HL-60/S4 (cell line): ENCODE data around the gene RGL1.
"Not testable (repeated sequence)": the region's sequence is repeated elsewhere in the genome, so short reads cannot be mapped to it uniquely, and the experiment has no call there.

ENCODE experiments used
- in situ Hi-C: fragments of 300-500 bp; cut with MboI; formaldehyde crosslinking; loops from 2 replicates; pipeline ENCODE4 v1.14.3; 2022; ENCODE audit warnings: low sequenced_read_pairs

Gene RGL1

GRCh38 chr1:183804916-183805841 lies at the start of gene RGL1:
RGL1 (plus strand) TSS chr1:183805120; CDS start chr1:183805298, 178 bp downstream.
- in situ Hi-C loops: no loop called here

GRCh38 chr1:183756326-183756725 lies 48.6 kb upstream of the RGL1 start:
- in situ Hi-C loops: no loop called here

DNA sequence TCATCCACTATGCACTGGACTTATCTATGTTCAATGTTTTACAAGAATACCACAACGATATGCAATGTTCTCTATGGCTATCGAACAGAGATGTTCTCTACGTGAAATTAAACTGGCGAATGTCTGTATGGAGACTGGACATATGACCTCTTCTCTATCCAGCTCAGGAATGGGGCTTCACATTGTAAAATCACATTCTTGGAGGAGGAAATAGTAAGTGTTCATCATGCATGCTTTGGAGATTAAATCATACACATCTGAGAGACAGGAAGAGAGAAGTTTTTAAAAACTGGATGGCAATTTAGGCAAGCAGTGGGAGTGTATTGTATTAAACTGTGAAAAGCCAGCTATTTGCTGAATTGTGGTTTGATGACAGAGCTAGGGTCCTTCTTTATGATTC lies 47.9 kb upstream of the RGL1 start:
- in situ Hi-C loops: no loop called here

DNA sequence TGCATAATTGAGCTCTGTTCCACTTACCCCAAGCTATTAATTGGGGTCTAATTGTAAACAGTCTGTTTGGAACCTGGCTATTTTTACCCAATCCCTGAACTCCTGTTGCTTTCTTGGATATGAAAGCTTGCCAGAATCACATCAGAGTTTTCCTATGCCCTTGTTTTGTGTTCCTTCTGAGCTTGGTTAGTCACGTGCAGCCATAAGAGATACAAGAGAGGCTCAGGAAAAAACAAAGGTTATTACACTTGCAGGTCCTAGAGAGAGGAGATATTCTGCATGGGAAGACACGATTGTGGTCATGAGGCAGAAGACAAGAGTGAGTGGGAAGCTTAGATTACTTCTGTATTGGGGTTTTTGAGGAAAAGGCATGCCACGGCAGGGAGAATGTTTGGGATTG lies 46.0 kb upstream of the RGL1 start:
- in situ Hi-C loops: no loop called here

GRCh38 chr1:183760661-183761060 lies 44.3 kb upstream of the RGL1 start:
- in situ Hi-C loops: no loop called here

- in situ Hi-C loops: no loop called here
These were observed 43.0 kb upstream of the RGL1 start for GRCh38 chr1:183761871-183762270.

- in situ Hi-C loops: not testable (repeated sequence)
These were observed 42.1 kb upstream of the RGL1 start for GRCh38 chr1:183762856-183763255.

DNA sequence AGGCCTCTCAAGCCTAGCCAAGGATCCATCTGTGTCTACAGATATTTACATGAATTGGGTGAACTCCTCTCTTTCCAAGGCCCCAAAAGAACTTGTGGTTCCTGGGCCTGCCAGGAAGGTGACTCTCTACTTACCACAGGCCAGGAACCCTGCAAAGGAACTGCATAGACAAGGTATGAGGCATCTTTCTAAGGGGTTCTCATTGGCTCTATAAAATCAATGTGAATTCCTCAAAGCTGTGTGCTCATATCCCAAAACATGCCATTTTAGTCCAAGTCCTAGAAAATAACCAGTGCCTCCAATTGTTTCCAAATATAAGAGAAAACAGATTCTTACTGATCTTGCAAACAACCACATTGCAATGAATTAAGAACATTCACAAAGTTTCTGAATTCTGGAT lies 39.9 kb upstream of the RGL1 start:
- in situ Hi-C loops: no loop called here

DNA sequence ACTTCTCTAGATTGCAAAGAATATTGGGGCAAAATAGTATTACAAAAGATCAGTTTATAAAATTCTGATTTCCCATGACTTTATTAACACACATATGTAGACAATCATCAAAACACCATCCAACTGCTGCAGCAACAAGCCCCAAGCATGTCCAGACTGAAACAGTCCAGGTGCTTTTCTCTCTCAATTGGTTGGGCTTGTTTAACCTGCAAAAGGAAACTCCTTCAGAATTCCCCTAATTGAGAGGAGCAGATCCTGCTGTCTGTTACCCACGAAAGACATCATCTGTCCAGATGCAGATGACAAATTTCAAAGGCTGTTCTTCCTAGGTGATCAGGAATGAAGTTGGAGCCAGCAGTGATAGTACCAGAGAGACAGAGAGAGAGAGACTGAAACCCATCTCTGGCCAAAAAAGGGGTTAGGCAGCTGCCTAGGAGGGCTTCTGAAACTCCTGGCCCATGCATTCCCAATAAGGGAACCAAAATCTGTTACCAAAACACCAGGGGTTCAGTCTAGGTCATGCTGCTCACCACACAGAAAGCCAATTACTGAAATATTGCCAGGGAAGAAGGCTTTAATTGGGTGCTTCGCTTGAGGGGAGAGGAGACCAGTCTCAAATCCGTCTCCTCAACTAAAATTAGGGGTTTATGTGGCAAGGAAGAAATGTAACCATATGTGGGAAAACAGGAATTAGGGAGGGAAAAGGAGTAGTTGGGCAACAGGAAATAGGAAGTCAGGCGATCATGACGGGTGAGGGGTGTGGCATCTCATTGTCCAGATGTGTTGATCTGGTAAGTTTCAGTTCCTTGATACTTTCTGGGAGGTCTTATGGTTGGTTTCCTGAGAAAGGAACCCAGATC lies 34.7 kb upstream of the RGL1 start:
- in situ Hi-C loops: no loop called here

GRCh38 chr1:183770816-183771128 lies 34.1 kb upstream of the RGL1 start:
- in situ Hi-C loops: no loop called here

GRCh38 chr1:183773482-183774274 lies 31.2 kb upstream of the RGL1 start:
- in situ Hi-C loops: no loop called here

GRCh38 chr1:183774938-183775337 lies 30.0 kb upstream of the RGL1 start:
- in situ Hi-C loops: no loop called here

DNA sequence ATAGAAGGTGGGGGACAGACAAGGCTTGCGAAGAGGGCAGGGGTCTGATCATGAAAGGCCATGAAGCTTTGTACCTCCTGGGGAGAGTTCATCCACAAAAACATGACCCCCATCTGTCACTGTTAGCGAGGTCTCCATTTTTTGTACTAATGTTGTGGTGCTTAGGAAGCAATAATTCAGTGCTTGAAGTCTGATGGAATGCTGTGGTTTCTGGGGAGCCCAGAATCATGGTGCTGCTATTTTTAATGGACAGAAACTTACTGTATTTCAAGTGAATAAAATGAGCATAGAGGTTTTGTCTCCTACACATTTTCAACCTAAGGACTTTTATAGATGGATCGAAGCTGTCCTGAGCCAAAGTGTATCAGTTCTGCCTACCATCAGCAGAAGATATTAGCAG lies 28.2 kb upstream of the RGL1 start:
- in situ Hi-C loops: no loop called here

- in situ Hi-C loops: no loop called here
These were observed 27.6 kb upstream of the RGL1 start for GRCh38 chr1:183777328-183777727.

GRCh38 chr1:183778045-183778444 lies 26.9 kb upstream of the RGL1 start:
- in situ Hi-C loops: no loop called here

DNA sequence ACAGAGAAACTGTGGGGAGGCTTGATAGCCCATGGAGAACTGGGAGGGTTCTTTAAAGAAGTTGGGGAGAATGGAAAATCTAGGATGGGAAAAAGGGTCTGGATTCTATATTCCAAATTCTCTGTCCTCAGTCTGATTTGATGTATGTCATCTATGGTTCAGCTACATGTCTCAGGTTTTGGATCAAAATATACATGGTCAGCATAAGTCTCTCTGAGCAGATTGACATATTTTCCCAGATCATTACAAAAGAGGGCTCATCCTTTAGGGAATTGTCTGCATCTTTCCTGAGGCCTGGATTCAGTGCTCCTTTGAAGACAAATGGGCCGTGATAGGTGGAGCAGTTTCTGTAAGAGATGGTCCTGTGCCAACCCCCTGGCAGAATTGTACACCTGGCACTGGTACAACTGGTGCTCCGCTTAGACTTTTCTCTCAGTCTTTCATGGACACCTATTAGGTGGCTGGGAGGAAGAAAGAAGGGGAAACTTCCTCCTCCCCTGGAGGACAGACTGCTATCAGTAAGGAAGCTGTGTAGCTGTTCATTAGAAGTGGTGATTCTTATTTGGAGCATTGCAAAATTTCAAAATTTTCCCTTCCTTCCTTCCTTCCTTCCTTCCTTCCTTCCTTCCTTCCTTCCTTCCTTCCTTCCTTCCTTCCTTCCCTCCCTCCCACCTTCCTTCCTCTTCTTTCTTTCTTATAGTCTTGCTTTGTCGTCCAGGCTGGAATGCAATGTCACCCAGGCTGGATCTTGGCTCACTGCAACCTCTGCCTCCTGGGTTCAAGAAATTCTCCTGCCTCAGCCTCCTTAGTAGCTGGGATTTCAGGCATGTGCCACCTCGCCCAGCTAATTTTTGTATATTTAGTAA lies 26.1 kb upstream of the RGL1 start:
- in situ Hi-C loops: no loop called here

- in situ Hi-C loops: no loop called here
These were observed 24.8 kb upstream of the RGL1 start for GRCh38 chr1:183780159-183780558.

DNA sequence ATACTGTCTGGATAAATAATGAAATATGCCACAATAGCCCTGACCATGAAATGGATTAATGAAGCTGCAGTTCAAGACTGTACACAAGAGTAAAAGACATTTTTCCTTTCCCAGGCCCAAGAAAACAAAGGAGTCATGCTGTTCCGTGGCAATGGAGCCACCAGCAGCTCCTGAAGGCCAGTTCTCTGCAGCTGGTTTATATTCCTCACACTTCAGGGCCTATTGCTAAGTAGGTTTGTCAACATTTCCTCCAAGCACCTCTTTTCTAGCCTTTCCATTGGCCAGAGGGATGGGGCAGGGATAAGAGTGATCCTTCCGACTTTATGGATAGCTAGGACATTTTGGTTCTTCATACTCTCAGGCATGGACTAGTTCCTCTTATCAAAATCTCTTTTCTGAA lies 24.2 kb upstream of the RGL1 start:
- in situ Hi-C loops: no loop called here

- in situ Hi-C loops: no loop called here
These were observed 21.6 kb upstream of the RGL1 start for GRCh38 chr1:183783342-183783741.
